GM12878 (cell line): ENCODE measurements around the gene DPF3. TPM values are rescaled to one million over a fixed set of nuclear protein-coding genes. Genes with fewer than 3 reads are reported as not detected.

ENCODE experiments used
- ATAC-seq: fragments of 200-7000 bp; cut with Tn5 transposase; 3 replicates; pipeline ENCODE4 v1.9.1; 2020; ENCODE audit warnings: mild to moderate bottlenecking, moderate library complexity
- BruUV-seq: library from RNA; stranded (reverse); fragments of 400-500 nt; replicated peaks from 2 replicates; lab custom pipeline; 2021; lab: Mats Ljungman, UMichigan
- CTCF ChIA-PET: fragments of 300-600 bp; sonication (Branson Sonifier 250); formaldehyde crosslinking; extraction: SDS; loops from one replicate; lab custom pipeline; 2021; ENCODE audit warnings: inconsistent platforms; lab: Yijun Ruan, JAX
- POLR2A ChIA-PET: fragments of 350-600 bp; formaldehyde crosslinking; extraction: SDS; loops from one replicate; lab custom pipeline; 2021; ENCODE audit warnings: inconsistent platforms; lab: Charles Lee
- RAD21 ChIA-PET: fragments of 300-600 bp; sonication (Branson Sonifier 250); formaldehyde crosslinking; loops from one replicate; lab custom pipeline; 2023; ENCODE audit warnings: antibody characterized with exemption; ENCODE audit not compliant: unreplicated experiment; lab: Charles Lee
- SMC1A ChIA-PET: fragments of 300-600 bp; sonication (Branson Sonifier 250); formaldehyde crosslinking; loops from one replicate; lab custom pipeline; 2023; ENCODE audit not compliant: unreplicated experiment, uncharacterized antibody; lab: Charles Lee
- DNase-seq: peaks from one replicate; pipeline ENCODE4 v3.0.0-alpha.2; 2011; ENCODE audit warnings: low read depth, low spot score
- FAIRE-seq: peaks from 3 replicates; lab custom pipeline; 2011; peaks lifted over from hg19 to GRCh38; lab: Jason Lieb, UNC
- H2AFZ ChIP-seq: 2 replicates; pipeline ENCODE4 v1.6.0; 2011; ENCODE audit warnings: low read depth, low read length, control low read depth; ENCODE audit not compliant: control insufficient read depth
- H3K27ac ChIP-seq: 2 replicates; pipeline ENCODE4 v1.5.1; 2011; ENCODE audit warnings: control low read depth; ENCODE audit not compliant: control insufficient read depth, insufficient read depth
- H3K27me3 ChIP-seq, 2 experiments: replicated peaks in 1 of 2; 2 replicates each; pipeline versions ENCODE4 v1.6.0 to v1.6.1; 2011; ENCODE audit warnings: low read length in 1 of 2; ENCODE audit not compliant: control insufficient read depth in 2 of 2, insufficient read depth in 2 of 2
- H3K36me3 ChIP-seq, 2 experiments: 2 replicates each; pipeline ENCODE4 v1.5.1; 2011; ENCODE audit warnings: low read length in 1 of 2; ENCODE audit not compliant: control insufficient read depth in 2 of 2, insufficient read depth in 2 of 2
- H3K4me1 ChIP-seq: 2 replicates; pipeline ENCODE4 v1.6.1; 2011; ENCODE audit warnings: mild to moderate bottlenecking, low read length, moderate library complexity, mixed read lengths; ENCODE audit not compliant: control insufficient read depth, insufficient read depth
- H3K4me2 ChIP-seq: 2 replicates; pipeline ENCODE4 v1.6.0; 2011; ENCODE audit warnings: control low read depth; ENCODE audit not compliant: control insufficient read depth, insufficient read depth
- H3K4me3 ChIP-seq: fragments of 200-600 bp; sonication (generic); 2 replicates; pipeline ENCODE4 v1.5.1; 2016
- H3K79me2 ChIP-seq: 2 replicates; pipeline ENCODE4 v1.6.0; 2011; ENCODE audit warnings: low read length; ENCODE audit not compliant: control insufficient read depth, insufficient read depth
- H3K9ac ChIP-seq: 2 replicates; pipeline ENCODE4 v1.8.0; 2011; ENCODE audit warnings: low read length, control low read depth, mixed read lengths; ENCODE audit not compliant: control insufficient read depth, insufficient read depth
- H3K9me3 ChIP-seq: replicated peaks from 3 replicates; pipeline ENCODE4 v1.5.1; 2011; ENCODE audit warnings: mild to moderate bottlenecking, low read length; ENCODE audit not compliant: control insufficient read depth, insufficient read depth
- H4K20me1 ChIP-seq: 2 replicates; pipeline ENCODE4 v1.6.0; 2011; ENCODE audit not compliant: control insufficient read depth, insufficient read depth
- ASH2L ChIP-seq: fragments of 300-600, 200-600 bp; sonication (generic); IDR thresholded peaks from 2 replicates; pipeline ENCODE4 v1.6.1; 2017; ENCODE audit warnings: low read depth, mild to moderate bottlenecking, borderline replicate concordance
- GATAD2B ChIP-seq: fragments of 450-650 bp; conservative IDR thresholded peaks from 2 replicates; pipeline ENCODE4 v1.6.1; 2017; ENCODE audit warnings: low read depth, mild to moderate bottlenecking, moderate library complexity
- NFYA ChIP-seq: IDR thresholded peaks from 2 replicates; pipeline ENCODE4 v1.6.1; 2011; ENCODE audit warnings: low read depth, mild to moderate bottlenecking, low read length, improper control_type of control experiment, borderline replicate concordance
- POU2F2 ChIP-seq: IDR thresholded peaks from 3 replicates; pipeline ENCODE4 v1.6.1; 2011; ENCODE audit warnings: low read depth, mild to moderate bottlenecking, low read length, borderline replicate concordance
- RUNX3 ChIP-seq: IDR thresholded peaks from 2 replicates; pipeline ENCODE4 v1.6.1; 2012; ENCODE audit warnings: low read length, inconsistent platforms
- SREBF2 ChIP-seq: IDR thresholded peaks from 2 replicates; pipeline ENCODE4 v1.6.1; 2012; ENCODE audit warnings: mild to moderate bottlenecking, low read length
- ZNF384 ChIP-seq: IDR thresholded peaks from 2 replicates; pipeline ENCODE4 v1.6.1; 2012; ENCODE audit warnings: low read depth, mild to moderate bottlenecking, low read length, improper control_type of control experiment, borderline replicate concordance
- WGBS: methylation state at CpG from one replicate; pipeline ENCODE4 v1.1.6; 2016; ENCODE audit warnings: low lambda C conversion rate; ENCODE audit not compliant: insufficient replicate concordance, insufficient coverage; ENCODE audit errors: missing lambda C conversion rate; 5-methylcytosine and 5-hydroxymethylcytosine counted together
- in situ Hi-C: fragments of 300-500 bp; cut with MboI; formaldehyde crosslinking; loops from 9 replicates; pipeline ENCODE4 v1.14.3; 2018; ENCODE audit warnings: mixed read lengths
- intact Hi-C: fragments of 100-400 bp; cut with micrococcal nuclease; formaldehyde crosslinking; loops from one replicate; pipeline ENCODE4 v1.14.2; 2022; ENCODE audit not compliant: unreplicated experiment
- polyA plus RNA-seq, 11 experiments: library from polyadenylated mRNA; depleted of rRNA in 4 of 11; unstranded in 6 of 11; stranded (reverse) in 5 of 11; fragments of >200 nt; fragmentation: Nextera tagmentation in 4 of 11; fragmentation: Illumina TruSeq in 1 of 11; extraction: Ambion mirVana in 4 of 11; extraction: Trizol in 1 of 11; gene quantifications; 1 replicate in 1 of 11; 2 replicates in 10 of 11; pipeline versions ENCODE4 v1.2.1 to v1.2.3, GENCODE V29; 2011 to 2016; ENCODE audit warnings: inconsistent platforms in 2 of 11, missing spikeins in 2 of 11, low read depth in 1 of 11
- total RNA-seq, 4 experiments: library from RNA; depleted of rRNA in 3 of 4; stranded (reverse); fragments of >200 nt in 3 of 4; fragmentation: Illumina TruSeq in 1 of 4; extraction: Trizol in 1 of 4; gene quantifications; 2 replicates each; pipeline versions ENCODE4 v1.2.1 to v1.2.3, GENCODE V29; 2013 to 2021
- TF ChIP-seq, protein P1 (sequence below): fragments of 450-650 bp; IDR thresholded peaks from 2 replicates; pipeline ENCODE4 v1.6.1; 2017; ENCODE audit warnings: mild to moderate bottlenecking, low read depth, inconsistent platforms; ENCODE audit not compliant: poor library complexity, severe bottlenecking
- TF ChIP-seq, protein P2 (sequence below), 3 experiments: IDR thresholded peaks in 2 of 3; conservative IDR thresholded peaks in 1 of 3; 2 replicates each; pipeline ENCODE4 v1.5.1; 2011; ENCODE audit warnings: low read depth in 3 of 3, low read length in 3 of 3, mild to moderate bottlenecking in 3 of 3, control low read depth in 2 of 3, moderate library complexity in 2 of 3, inconsistent platforms in 1 of 3, mixed read lengths in 1 of 3; ENCODE audit not compliant: control insufficient read depth in 2 of 3, insufficient read depth in 1 of 3; ENCODE audit errors: extremely low read depth in 1 of 3
- TF ChIP-seq, protein P3 (sequence below): fragments of 450-650 bp; IDR thresholded peaks from 2 replicates; pipeline ENCODE4 v1.6.1; 2014; ENCODE audit warnings: mild to moderate bottlenecking
- TF ChIP-seq, protein P4 (sequence below): fragments of 150-350 bp; IDR thresholded peaks from 2 replicates; pipeline ENCODE4 v1.6.1; 2016; ENCODE audit warnings: low read depth, low read length

Gene DPF3
- total and polyA plus RNA-seq, 10 of the 15 experiments (the other 5 are each of a cell fraction or from before 2014, with no cell fraction given) = 0.69 to 8.0 (median 2.2) TPM

- ChIA-PET RAD21 (interaction anchor here (0.8 kb wide), 1 partner anchor 11 kb away, joined by 3 read pairs; no protein-coding TSS in a partner anchor), CTCF (interaction anchor here (1.6 to 2.4 kb wide), 3 partner anchors 9 to 34 kb away, joined by 4 to 7 read pairs (median 4); no protein-coding TSS in a partner anchor), POLR2A (interaction anchor here (0.8 kb wide), 1 partner anchor 64 kb away, joined by 3 read pairs; no protein-coding TSS in a partner anchor), SMC1A (interaction anchor here (0.7 to 2.7 kb wide), 8 partner anchors 12 to 271 kb away, joined by 3 to 11 read pairs (median 4); no protein-coding TSS in a partner anchor)
- H3K4me3 ChIP-seq = no peak overlapping the region
- FAIRE-seq = no peak
- WGBS = 58% methylated on average over 5 of the region's 5 CpGs
- intact Hi-C loops (no loop called here), in situ Hi-C loops (no loop called here)
- H3K9ac ChIP-seq = no peak overlapping the region
- no peak overlapping the region for H3K4me2 ChIP-seq
- no peak for ATAC-seq
- no peak overlapping the region for H3K27ac ChIP-seq
- H4K20me1 ChIP-seq = no peaks in the 10 kb centered on the region
- TF ChIP-seq GATAD2B = no peak
- TF ChIP-seq, protein P1, sequence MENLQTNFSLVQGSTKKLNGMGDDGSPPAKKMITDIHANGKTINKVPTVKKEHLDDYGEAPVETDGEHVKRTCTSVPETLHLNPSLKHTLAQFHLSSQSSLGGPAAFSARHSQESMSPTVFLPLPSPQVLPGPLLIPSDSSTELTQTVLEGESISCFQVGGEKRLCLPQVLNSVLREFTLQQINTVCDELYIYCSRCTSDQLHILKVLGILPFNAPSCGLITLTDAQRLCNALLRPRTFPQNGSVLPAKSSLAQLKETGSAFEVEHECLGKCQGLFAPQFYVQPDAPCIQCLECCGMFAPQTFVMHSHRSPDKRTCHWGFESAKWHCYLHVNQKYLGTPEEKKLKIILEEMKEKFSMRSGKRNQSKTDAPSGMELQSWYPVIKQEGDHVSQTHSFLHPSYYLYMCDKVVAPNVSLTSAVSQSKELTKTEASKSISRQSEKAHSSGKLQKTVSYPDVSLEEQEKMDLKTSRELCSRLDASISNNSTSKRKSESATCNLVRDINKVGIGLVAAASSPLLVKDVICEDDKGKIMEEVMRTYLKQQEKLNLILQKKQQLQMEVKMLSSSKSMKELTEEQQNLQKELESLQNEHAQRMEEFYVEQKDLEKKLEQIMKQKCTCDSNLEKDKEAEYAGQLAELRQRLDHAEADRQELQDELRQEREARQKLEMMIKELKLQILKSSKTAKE = no peak
- no peak for TF ChIP-seq NFYA
- TF ChIP-seq, protein P2, sequence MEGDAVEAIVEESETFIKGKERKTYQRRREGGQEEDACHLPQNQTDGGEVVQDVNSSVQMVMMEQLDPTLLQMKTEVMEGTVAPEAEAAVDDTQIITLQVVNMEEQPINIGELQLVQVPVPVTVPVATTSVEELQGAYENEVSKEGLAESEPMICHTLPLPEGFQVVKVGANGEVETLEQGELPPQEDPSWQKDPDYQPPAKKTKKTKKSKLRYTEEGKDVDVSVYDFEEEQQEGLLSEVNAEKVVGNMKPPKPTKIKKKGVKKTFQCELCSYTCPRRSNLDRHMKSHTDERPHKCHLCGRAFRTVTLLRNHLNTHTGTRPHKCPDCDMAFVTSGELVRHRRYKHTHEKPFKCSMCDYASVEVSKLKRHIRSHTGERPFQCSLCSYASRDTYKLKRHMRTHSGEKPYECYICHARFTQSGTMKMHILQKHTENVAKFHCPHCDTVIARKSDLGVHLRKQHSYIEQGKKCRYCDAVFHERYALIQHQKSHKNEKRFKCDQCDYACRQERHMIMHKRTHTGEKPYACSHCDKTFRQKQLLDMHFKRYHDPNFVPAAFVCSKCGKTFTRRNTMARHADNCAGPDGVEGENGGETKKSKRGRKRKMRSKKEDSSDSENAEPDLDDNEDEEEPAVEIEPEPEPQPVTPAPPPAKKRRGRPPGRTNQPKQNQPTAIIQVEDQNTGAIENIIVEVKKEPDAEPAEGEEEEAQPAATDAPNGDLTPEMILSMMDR (IDR thresholded peaks at IDR 0.05 in 2 of 3, conservative IDR thresholded peaks at IDR 0.05 in 1 of 3; ENCODE audit: control insufficient read depth in 2 of 3, extremely low read depth in 1 of 3, insufficient read depth in 1 of 3, low read depth in 3 of 3, low read length in 3 of 3) = no peak
- TF ChIP-seq POU2F2 = no peak
- TF ChIP-seq, protein P3, sequence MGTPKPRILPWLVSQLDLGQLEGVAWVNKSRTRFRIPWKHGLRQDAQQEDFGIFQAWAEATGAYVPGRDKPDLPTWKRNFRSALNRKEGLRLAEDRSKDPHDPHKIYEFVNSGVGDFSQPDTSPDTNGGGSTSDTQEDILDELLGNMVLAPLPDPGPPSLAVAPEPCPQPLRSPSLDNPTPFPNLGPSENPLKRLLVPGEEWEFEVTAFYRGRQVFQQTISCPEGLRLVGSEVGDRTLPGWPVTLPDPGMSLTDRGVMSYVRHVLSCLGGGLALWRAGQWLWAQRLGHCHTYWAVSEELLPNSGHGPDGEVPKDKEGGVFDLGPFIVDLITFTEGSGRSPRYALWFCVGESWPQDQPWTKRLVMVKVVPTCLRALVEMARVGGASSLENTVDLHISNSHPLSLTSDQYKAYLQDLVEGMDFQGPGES = no peak
- no peak for TF ChIP-seq ASH2L
- TF ChIP-seq RUNX3 = no peak
- TF ChIP-seq, protein P4, sequence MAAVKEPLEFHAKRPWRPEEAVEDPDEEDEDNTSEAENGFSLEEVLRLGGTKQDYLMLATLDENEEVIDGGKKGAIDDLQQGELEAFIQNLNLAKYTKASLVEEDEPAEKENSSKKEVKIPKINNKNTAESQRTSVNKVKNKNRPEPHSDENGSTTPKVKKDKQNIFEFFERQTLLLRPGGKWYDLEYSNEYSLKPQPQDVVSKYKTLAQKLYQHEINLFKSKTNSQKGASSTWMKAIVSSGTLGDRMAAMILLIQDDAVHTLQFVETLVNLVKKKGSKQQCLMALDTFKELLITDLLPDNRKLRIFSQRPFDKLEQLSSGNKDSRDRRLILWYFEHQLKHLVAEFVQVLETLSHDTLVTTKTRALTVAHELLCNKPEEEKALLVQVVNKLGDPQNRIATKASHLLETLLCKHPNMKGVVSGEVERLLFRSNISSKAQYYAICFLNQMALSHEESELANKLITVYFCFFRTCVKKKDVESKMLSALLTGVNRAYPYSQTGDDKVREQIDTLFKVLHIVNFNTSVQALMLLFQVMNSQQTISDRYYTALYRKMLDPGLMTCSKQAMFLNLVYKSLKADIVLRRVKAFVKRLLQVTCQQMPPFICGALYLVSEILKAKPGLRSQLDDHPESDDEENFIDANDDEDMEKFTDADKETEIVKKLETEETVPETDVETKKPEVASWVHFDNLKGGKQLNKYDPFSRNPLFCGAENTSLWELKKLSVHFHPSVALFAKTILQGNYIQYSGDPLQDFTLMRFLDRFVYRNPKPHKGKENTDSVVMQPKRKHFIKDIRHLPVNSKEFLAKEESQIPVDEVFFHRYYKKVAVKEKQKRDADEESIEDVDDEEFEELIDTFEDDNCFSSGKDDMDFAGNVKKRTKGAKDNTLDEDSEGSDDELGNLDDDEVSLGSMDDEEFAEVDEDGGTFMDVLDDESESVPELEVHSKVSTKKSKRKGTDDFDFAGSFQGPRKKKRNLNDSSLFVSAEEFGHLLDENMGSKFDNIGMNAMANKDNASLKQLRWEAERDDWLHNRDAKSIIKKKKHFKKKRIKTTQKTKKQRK = no peak
- TF ChIP-seq SREBF2 = no peak
- no peak for TF ChIP-seq ZNF384
- H3K4me1 ChIP-seq = peaks cover 5% of the 10 kb centered on the region
- no peaks in the 10 kb centered on the region; a peak in 1 of 4 replicates for H3K36me3 ChIP-seq
- no peaks in the 10 kb centered on the region; the same call in 1 of the 3 replicates for H3K9me3 ChIP-seq
- BruUV-seq = no TSS peak
- H3K79me2 ChIP-seq = no peaks in the 10 kb centered on the region
- no peak overlapping the region for H2AFZ ChIP-seq
- no peak for DNase-seq
- H3K27me3 ChIP-seq = peaks cover 0 to 2% of the 10 kb centered on the region in 2 experiments; a peak in 1 of 4 replicates
Measured at GRCh38 chr14:72633551-72633950, 260.4 kb downstream of the DPF3 start.
